ENCODE results near the gene ENTHD1.

ENTHD1 gene

GRCh38 chr22:39893526-39893925, at the start of gene ENTHD1:
Gene ENTHD1 (minus strand): TSS chr22:39893760. CDS start chr22:39887748, 6,012 bp downstream.
- no peak for DNase-seq (ENCODE audit: low read depth)

- no peak for DNase-seq (ENCODE audit: low read depth)
These were observed 49.8 kb upstream of the ENTHD1 start for GRCh38 chr22:39943337-39943736.

DNA sequence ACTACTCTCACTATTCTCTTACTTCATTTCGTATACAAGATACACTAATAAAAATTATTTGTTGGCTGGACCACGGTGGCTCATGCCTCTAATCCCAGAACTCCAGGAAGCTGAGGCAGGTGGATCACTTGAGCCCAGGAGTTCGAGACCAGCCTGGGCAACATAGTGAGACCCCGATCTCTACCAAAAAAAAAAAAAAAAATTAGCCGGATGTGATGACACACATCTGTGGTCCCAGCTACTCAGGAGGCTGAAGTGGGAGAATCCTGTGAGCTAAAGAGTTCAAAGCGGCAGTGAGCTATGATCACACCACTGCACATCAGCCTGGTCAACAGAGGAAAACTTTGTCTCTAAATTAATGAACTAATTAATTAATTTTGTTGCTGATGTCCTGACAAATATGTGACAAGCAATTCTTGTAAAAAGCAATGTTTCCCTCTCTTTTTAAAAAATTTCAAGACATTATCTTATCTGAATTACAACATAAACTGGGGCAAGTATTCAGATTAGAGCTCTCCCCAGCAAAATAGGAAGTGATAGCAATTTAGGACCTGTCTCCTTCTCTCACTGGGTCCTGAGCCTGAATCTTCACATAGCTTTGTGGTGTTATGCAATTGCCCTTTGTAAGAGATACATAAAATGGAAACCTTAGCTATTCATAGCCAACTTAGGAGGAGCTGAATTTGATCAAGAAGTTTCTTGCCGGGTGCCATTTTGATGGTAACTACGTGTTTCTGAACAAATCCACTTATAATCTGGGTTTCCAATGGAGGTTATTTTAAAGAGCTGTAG, 49.1 kb upstream of the ENTHD1 start:
- DNase-seq (ENCODE audit: low read depth) = no peak

DNA sequence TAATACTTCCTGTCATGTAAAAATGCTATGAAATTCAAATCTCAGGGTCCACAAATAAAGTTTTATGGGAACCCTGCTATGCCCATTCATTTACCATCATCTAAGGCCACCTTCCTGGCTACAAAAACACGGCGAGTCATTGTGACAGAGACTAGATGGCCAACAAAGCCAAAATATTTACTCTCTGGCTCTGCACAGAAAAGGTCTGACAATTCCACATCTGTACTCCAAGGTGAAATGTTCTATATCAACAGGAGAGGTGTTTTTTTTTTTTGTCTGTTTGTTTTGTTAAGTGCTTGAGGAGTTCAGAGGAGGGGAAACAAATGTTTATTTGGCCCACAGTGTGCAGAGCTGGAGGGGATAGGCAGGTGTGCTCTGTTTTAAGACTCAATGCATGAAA, 48.0 kb upstream of the ENTHD1 start:
- no peak for DNase-seq (ENCODE audit: low read depth)

- no peak for DNase-seq (ENCODE audit: low read depth)
These were observed 47.3 kb upstream of the ENTHD1 start for GRCh38 chr22:39940757-39941305.

GRCh38 chr22:39939830-39940229, 46.3 kb upstream of the ENTHD1 start:
- no peak for DNase-seq (ENCODE audit: low read depth)

GRCh38 chr22:39938509-39939111, 45.0 kb upstream of the ENTHD1 start:
- no peak for DNase-seq (ENCODE audit: low read depth)

GRCh38 chr22:39937906-39938305, 44.3 kb upstream of the ENTHD1 start:
- no peak for DNase-seq (ENCODE audit: low read depth)

DNA sequence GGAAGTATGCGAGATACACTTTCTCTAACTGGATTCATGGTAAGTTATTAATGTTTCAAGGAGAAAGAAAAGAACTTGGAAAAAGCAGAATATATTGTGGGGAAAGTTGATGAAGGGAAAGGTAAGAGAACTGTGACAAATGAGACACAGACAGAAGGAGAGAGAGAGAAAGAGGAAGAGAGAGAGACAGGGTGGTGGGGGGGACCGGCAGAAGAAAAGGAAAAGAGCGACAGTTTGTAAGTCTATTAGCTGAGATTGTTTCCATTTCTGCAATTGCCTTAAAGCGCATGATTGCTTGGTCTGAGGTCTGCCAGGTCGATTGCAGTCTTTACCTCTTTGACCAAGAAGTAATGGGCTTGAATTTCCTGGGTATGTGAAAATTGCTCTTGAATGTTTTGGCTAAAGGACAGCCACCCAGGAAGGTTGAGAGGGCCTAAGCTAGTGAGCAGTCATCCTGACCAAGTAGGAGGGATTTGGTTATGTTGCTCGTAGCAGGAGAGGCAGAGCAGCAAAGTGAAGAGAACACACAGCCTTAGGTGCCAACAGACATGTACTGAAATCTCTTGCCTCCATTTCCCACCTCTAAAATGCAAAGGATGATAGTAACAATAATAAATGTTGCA, 43.1 kb upstream of the ENTHD1 start:
- DNase-seq (ENCODE audit: low read depth) = no peak

GRCh38 chr22:39935612-39936011, 42.1 kb upstream of the ENTHD1 start:
- DNase-seq (ENCODE audit: low read depth) = no peak

DNA sequence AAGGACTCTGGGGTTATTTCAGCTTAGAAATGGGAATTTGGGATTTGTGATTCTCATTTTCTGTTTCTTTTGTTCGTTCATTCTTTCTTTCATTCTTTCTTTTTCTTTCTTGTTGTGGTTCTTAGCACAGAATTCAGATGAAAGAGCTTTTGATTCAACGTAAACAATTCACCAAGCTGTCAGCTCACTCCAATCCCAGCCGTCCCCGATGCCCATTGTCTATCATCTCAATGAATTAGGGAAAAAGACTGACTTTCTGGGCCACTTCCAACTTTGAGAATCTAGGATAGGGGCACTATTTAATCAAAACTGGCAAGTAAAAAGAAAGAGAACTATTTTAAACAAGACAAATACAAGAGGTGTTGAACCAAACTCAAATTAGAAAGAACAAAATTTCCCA, 41.6 kb upstream of the ENTHD1 start:
- DNase-seq (ENCODE audit: low read depth) = no peak

DNA sequence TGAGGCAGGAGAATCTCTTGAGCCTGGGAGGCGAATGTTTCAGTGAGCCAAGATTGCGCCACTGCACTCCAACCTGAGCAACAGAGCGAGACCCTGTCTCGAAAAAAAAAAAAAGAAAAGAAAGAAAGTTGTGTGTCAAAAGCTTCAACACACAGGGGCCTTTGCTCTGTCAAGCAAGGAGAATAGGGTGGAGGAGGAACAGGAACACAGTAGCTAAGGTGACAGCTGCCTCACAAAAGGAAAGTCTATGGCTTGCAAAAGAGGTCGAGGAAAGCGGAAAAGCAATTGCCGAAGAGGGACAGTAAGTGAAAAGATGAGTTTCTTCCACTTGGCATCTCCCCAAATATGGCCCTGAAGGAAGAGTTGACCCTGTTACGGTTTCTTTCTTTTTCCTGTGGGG, 40.2 kb upstream of the ENTHD1 start:
- no peak for DNase-seq (ENCODE audit: low read depth)

GRCh38 chr22:39932918-39933649, 39.5 kb upstream of the ENTHD1 start:
- no peak for DNase-seq (ENCODE audit: low read depth)

- DNase-seq (ENCODE audit: low read depth) = no peak
These were observed 38.6 kb upstream of the ENTHD1 start for GRCh38 chr22:39932166-39932565.

DNA sequence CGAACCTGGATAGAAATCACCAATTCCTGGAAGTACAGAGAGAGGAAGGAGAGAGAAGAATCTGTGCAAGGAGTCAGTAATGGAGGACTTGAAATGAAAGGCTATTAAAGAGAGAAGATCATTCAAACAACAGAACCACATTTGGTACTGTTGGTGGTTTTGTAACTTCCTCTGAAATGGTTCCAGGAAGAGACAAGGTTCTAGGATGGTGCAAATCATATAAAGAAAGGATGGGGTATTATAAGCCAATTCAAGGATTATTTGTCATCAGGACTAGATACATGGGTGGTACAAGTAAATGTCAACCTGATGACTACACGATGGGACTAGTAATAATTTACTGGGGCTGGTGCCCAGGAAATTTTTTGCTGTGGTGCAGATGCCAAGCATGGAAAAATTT, 37.7 kb upstream of the ENTHD1 start:
- DNase-seq (ENCODE audit: low read depth) = no peak

GRCh38 chr22:39928536-39929520, 35.3 kb upstream of the ENTHD1 start:
- no peak for DNase-seq (ENCODE audit: low read depth)

- no peak for DNase-seq (ENCODE audit: low read depth)
These were observed 34.0 kb upstream of the ENTHD1 start for GRCh38 chr22:39927544-39927943.

DNA sequence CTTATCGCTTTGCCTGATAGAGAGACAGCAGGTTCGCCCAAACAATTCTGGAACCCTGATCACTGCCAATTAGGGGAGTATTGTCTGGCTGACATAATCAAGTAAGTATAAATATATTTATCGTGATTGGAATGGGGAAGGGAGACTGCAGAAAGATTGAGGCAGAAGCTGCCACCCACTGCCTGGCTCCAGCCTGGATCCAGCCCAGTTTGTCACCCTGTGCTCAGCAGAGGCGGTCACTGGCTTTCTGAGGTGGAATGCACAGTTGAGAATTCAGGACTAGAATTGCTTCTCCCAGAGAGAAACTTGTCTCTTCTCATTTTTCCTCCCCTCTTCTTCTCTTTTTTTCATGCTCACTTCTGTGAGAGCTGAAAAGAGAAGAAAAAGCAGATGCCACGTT, 33.2 kb upstream of the ENTHD1 start:
- no peak for DNase-seq (ENCODE audit: low read depth)

DNA sequence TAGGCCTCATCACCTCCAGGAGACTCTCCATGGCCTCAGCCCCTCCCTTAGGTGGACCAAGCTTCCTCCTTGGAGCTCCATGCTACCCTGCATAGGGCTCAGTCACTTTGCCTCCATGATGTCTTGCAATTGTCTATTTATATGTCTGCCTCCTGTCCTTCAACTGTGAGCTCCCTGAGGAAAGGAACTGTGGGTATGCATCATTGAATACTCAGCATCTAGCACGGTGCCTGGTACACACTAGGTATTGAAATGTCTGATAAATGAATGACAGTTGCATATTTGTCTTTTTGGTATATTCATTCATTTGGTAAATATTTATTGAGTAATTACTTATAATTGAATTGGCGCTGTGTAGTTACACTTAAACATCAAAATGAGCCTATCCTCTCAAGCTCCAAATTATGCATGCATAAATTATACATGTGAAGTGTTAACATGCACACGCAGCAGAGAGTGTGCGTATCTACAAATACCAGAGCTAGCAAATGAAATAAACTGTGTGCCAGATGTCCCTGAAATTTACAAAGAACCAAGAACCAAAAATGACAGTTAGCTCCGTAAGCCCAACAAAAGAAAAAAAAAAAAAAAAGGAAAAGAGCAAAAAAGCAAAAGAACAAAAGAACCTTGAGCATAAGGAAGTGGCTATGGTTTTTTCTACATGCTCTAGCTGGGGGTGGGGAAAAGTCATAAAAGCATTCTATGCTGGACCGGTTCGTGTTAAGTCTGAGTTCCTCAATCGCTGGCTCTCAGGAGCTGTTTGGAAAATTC, 32.5 kb upstream of the ENTHD1 start:
- no peak for DNase-seq (ENCODE audit: low read depth)

- no peak for DNase-seq (ENCODE audit: low read depth)
These were observed 31.7 kb upstream of the ENTHD1 start for GRCh38 chr22:39925273-39925672.

All from fibroblast of gingiva (primary cell).